ENCODE measurements around the gene FBXO7.

The FBXO7 gene

GRCh38 chr22:32532820-32533128 lies 58.2 kb downstream of the FBXO7 start:
- no peak overlapping the region for H3K4me3 ChIP-seq (ENCODE audit: low read length)

DNA sequence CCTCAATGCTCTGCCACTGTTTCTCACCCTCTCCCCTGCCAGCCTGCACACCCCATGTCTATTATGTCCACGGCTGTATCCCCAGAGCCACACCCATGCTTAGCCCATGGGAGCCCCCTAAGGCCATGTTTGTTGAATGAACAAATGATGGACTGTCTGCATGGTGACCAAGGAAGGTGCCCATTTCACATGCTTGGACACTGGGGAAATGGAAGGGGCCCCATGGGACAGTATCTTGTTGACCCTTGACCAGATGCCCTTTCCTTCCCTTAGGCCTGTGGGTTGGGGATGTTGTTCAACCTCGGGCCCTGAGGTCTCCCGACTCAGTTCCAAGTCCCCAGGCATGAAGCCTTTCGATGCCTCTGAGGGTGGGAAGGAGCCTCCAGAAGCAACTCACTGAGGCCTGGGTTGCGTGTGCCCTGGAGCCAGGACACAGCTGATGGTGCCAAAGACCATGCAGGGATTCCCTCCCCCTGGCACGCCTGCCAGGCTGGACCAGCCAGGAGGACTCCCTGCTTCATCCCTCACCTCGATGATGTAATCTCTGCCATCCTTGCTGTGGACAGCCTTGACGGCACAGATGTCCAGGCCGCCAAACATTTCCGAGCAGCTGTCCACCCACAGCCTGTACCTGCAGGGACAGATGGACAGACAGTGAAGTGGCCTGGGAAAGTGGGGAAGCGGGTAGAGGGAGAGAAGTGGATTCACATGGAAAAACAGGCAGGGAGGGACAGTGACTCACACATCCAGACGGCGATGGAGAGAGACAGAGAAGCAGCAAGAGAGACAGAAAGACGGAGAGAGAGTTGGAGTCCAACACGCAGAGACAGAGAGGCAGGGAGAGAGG lies 58.9 kb downstream of the FBXO7 start:
- Histone ChIP-seq H3K9me3 (ENCODE audit: control insufficient read depth, low read length) (no peaks in the 10 kb centered on the region), H3K4me1 (ENCODE audit: control insufficient read depth, insufficient read depth, low read length) (peaks cover 46% of the 10 kb centered on the region), H3K4me3 (ENCODE audit: low read length) (no peak overlapping the region), H3K27me3 (replicated peaks; ENCODE audit: control insufficient read depth, insufficient read depth, low read length) (no peaks in the 10 kb centered on the region), H3K36me3 (ENCODE audit: control insufficient read depth, insufficient read depth, low read length, severe bottlenecking) (no peaks in the 10 kb centered on the region), H3K9ac (ENCODE audit: low read length) (peak overlapping the region; percentile 81)
- DNase-seq (ENCODE audit: low read depth): peak; percentile 58

More at GRCh38 chr22:32532820-32533128, 58.2 kb downstream of the FBXO7 start:
- DNase-seq (ENCODE audit: low read depth): no peak
- H3K27me3 ChIP-seq (replicated peaks; ENCODE audit: control insufficient read depth, insufficient read depth, low read length): no peaks in the 10 kb centered on the region
- H3K9me3 ChIP-seq (ENCODE audit: control insufficient read depth, low read length): no peaks in the 10 kb centered on the region
- H3K4me1 ChIP-seq (ENCODE audit: control insufficient read depth, insufficient read depth, low read length): peaks cover 46% of the 10 kb centered on the region
- peak overlapping the region; percentile 81 for H3K9ac ChIP-seq (ENCODE audit: low read length)
- no peaks in the 10 kb centered on the region for H3K36me3 ChIP-seq (ENCODE audit: control insufficient read depth, insufficient read depth, low read length, severe bottlenecking)

GRCh38 chr22:32534252-32535235 lies 59.9 kb downstream of the FBXO7 start:
- Histone ChIP-seq H3K27me3 (replicated peaks; ENCODE audit: control insufficient read depth, insufficient read depth, low read length) (no peaks in the 10 kb centered on the region), H3K36me3 (ENCODE audit: control insufficient read depth, insufficient read depth, low read length, severe bottlenecking) (no peaks in the 10 kb centered on the region), H3K9ac (ENCODE audit: low read length) (peak overlapping the region; percentile 81), H3K4me3 (ENCODE audit: low read length) (no peak overlapping the region), H3K4me1 (ENCODE audit: control insufficient read depth, insufficient read depth, low read length) (peaks cover 41% of the 10 kb centered on the region), H3K9me3 (ENCODE audit: control insufficient read depth, low read length) (no peaks in the 10 kb centered on the region)
- DNase-seq (ENCODE audit: low read depth): no peak

GRCh38 chr22:32535531-32536190 lies 61.0 kb downstream of the FBXO7 start:
- Histone ChIP-seq H3K36me3 (ENCODE audit: control insufficient read depth, insufficient read depth, low read length, severe bottlenecking) (no peaks in the 10 kb centered on the region), H3K4me1 (ENCODE audit: control insufficient read depth, insufficient read depth, low read length) (peaks cover 41% of the 10 kb centered on the region), H3K9me3 (ENCODE audit: control insufficient read depth, low read length) (no peaks in the 10 kb centered on the region), H3K27me3 (replicated peaks; ENCODE audit: control insufficient read depth, insufficient read depth, low read length) (no peaks in the 10 kb centered on the region), H3K9ac (ENCODE audit: low read length) (peak overlapping the region; percentile 7), H3K4me3 (ENCODE audit: low read length) (no peak overlapping the region)
- DNase-seq (ENCODE audit: low read depth): no peak

DNA sequence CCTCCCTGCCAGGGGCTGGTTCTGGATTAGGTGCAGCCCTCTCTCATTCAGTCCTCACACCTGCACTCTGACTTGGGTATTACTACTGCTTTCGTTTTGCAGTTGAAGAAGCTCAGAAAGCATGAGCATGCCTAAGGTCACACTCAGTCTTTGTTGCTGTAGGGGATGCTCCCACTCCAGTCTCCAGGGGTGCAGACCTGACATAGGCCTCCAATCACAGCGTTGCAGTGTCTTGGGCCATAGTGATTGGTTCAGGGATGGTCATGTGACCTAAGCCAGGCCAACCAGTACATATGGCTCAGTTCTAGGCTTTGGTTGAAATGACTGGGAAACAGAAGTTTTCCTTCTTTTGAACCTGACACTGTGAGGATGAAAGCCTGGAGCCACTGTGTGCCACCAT lies 61.7 kb downstream of the FBXO7 start:
- no peak overlapping the region for H3K4me3 ChIP-seq (ENCODE audit: low read length)
- H3K36me3 ChIP-seq (ENCODE audit: control insufficient read depth, insufficient read depth, low read length, severe bottlenecking): no peaks in the 10 kb centered on the region
- H3K27me3 ChIP-seq (replicated peaks; ENCODE audit: control insufficient read depth, insufficient read depth, low read length): no peaks in the 10 kb centered on the region
- H3K9me3 ChIP-seq (ENCODE audit: control insufficient read depth, low read length): no peaks in the 10 kb centered on the region
- no peak overlapping the region for H3K9ac ChIP-seq (ENCODE audit: low read length)
- DNase-seq (ENCODE audit: low read depth): no peak
- peaks cover 38% of the 10 kb centered on the region for H3K4me1 ChIP-seq (ENCODE audit: control insufficient read depth, insufficient read depth, low read length)

DNA sequence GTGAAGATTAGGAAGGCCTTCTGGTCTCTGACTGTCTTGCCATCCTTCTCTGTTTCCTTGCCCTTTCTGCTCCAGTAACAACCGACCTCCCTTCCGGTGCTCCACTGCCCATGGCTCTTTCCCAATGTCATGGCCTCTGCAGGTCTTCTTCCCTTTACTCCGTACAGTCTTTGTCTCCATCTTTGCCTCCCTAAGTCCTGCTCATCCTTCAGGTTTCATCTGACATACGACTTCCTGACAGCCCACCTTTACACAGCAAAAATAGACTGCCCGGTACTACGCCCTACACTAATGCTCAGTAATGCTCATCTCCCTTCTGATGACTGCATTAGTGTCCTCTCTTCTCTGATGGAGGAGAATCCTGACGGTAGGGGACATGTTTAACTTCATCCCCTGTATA lies 63.9 kb downstream of the FBXO7 start:
- H3K27me3 ChIP-seq (replicated peaks; ENCODE audit: control insufficient read depth, insufficient read depth, low read length): no peaks in the 10 kb centered on the region
- DNase-seq (ENCODE audit: low read depth): no peak
- no peak overlapping the region for H3K9ac ChIP-seq (ENCODE audit: low read length)
- H3K9me3 ChIP-seq (ENCODE audit: control insufficient read depth, low read length): no peaks in the 10 kb centered on the region
- H3K4me1 ChIP-seq (ENCODE audit: control insufficient read depth, insufficient read depth, low read length): peaks cover 30% of the 10 kb centered on the region
- H3K36me3 ChIP-seq (ENCODE audit: control insufficient read depth, insufficient read depth, low read length, severe bottlenecking): no peaks in the 10 kb centered on the region
- H3K4me3 ChIP-seq (ENCODE audit: low read length): no peak overlapping the region

- Histone ChIP-seq H3K9me3 (ENCODE audit: control insufficient read depth, low read length) (no peaks in the 10 kb centered on the region), H3K9ac (ENCODE audit: low read length) (no peak overlapping the region), H3K36me3 (ENCODE audit: control insufficient read depth, insufficient read depth, low read length, severe bottlenecking) (no peaks in the 10 kb centered on the region), H3K27me3 (replicated peaks; ENCODE audit: control insufficient read depth, insufficient read depth, low read length) (no peaks in the 10 kb centered on the region), H3K4me1 (ENCODE audit: control insufficient read depth, insufficient read depth, low read length) (peaks cover 20% of the 10 kb centered on the region), H3K4me3 (ENCODE audit: low read length) (no peak overlapping the region)
- no peak for DNase-seq (ENCODE audit: low read depth)
Observed at GRCh38 chr22:32539631-32540421, 65.2 kb downstream of the FBXO7 start.

DNA sequence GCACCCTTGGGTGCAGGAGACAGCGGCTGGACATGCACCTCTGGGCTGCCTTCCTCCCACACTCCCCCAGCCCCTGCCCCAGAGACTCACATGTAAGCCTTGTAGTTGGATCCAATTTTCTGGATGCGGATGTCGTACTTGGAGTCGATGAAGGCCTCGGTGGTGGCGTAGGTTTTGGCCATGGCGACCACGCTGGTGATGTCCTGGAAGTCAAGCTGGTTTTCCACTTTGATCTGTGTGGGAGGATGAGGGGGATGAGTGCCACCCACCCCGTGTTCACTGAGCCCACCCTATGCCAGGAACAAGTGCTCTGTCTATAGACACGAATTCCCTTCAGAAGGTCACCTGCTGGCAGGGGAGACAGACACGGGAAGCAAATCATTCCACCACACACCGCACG lies 66.9 kb downstream of the FBXO7 start:
- Histone ChIP-seq H3K36me3 (ENCODE audit: control insufficient read depth, insufficient read depth, low read length, severe bottlenecking) (no peaks in the 10 kb centered on the region), H3K9ac (ENCODE audit: low read length) (no peak overlapping the region), H3K4me3 (ENCODE audit: low read length) (no peak overlapping the region), H3K4me1 (ENCODE audit: control insufficient read depth, insufficient read depth, low read length) (peaks cover 27% of the 10 kb centered on the region), H3K27me3 (replicated peaks; ENCODE audit: control insufficient read depth, insufficient read depth, low read length) (no peaks in the 10 kb centered on the region), H3K9me3 (ENCODE audit: control insufficient read depth, low read length) (no peaks in the 10 kb centered on the region)
- DNase-seq (ENCODE audit: low read depth): no peak

DNA sequence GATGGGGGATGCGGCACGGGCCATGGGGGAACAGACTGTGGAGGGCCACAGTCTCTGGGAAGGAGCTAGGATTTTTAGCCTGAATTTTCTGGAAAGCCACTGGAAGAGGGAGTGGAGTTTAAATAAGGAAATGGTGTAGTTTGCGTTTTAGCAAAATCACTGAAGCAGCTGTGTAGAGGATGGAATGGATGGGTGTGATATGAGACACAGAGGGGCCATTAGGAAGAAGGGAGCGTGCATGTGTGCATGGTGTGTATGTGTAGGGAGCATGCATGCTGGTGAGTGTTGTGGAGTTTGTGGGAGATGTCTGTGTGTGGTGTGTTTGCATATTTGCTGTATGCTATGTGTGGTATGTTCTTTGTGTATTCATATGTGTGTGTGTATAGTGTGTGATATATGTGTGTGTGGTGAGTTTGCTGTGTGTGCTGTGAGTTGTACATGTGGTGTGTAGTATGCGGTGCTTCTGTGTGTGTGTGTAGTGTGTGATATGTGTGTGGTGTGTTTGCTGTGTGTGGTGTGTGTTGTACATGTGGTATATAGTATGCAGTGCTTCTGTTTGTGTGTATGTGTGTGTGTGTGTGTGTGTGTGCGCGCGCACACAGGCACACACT lies 67.6 kb downstream of the FBXO7 start:
- Histone ChIP-seq H3K4me1 (ENCODE audit: control insufficient read depth, insufficient read depth, low read length) (peaks cover 34% of the 10 kb centered on the region), H3K4me3 (ENCODE audit: low read length) (no peak overlapping the region), H3K9me3 (ENCODE audit: control insufficient read depth, low read length) (no peaks in the 10 kb centered on the region), H3K9ac (ENCODE audit: low read length) (peak overlapping the region; percentile 53), H3K27me3 (replicated peaks; ENCODE audit: control insufficient read depth, insufficient read depth, low read length) (no peaks in the 10 kb centered on the region), H3K36me3 (ENCODE audit: control insufficient read depth, insufficient read depth, low read length, severe bottlenecking) (no peaks in the 10 kb centered on the region)
- no peak for DNase-seq (ENCODE audit: low read depth)

GRCh38 chr22:32542677-32543357 lies 68.2 kb downstream of the FBXO7 start:
- no peaks in the 10 kb centered on the region for H3K36me3 ChIP-seq (ENCODE audit: control insufficient read depth, insufficient read depth, low read length, severe bottlenecking)
- no peak overlapping the region for H3K4me3 ChIP-seq (ENCODE audit: low read length)
- H3K9ac ChIP-seq (ENCODE audit: low read length): peak overlapping the region; percentile 53
- no peak for DNase-seq (ENCODE audit: low read depth)
- H3K27me3 ChIP-seq (replicated peaks; ENCODE audit: control insufficient read depth, insufficient read depth, low read length): no peaks in the 10 kb centered on the region
- H3K4me1 ChIP-seq (ENCODE audit: control insufficient read depth, insufficient read depth, low read length): peaks cover 40% of the 10 kb centered on the region
- H3K9me3 ChIP-seq (ENCODE audit: control insufficient read depth, low read length): no peaks in the 10 kb centered on the region

Data from adipocyte (in vitro differentiated cells).